GM10847 (cell line): ENCODE measurements around the gene TTC24.

ENCODE experiments used
- POLR2A ChIP-seq: IDR thresholded peaks from 2 replicates; pipeline ENCODE4 v1.6.1; 2011; ENCODE audit not compliant: insufficient read length; ENCODE audit errors: extremely low read depth

Gene TTC24

DNA sequence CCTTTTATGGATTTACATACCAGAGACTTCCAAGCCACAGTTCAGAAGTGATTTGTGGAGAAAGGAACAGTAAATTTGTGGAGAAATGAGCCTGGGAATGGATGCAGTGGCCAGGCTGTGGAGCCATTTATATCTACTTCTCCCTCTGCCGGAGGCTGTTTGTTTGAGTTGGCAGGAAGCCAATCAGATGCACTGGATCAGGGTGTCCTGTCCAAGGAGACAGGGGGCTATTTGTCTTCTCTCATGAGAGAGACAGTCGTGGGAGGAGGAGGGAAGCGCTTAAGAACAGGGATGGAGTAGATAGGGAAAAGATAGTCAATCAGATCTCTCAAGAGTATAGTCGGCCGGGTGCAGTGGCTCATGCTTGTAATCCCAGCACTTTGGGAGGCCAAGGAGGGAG lies 36.9 kb downstream of the TTC24 start:
- TF ChIP-seq POLR2A: no peak

GRCh38 chr1:156618853-156619581 lies 39.5 kb downstream of the TTC24 start, which contains the start of gene HAPLN2:
TSS of gene HAPLN2 (plus strand) at chr1:156619415. CDS start at chr1:156623491, 4,076 bp downstream.
- no peak for TF ChIP-seq POLR2A

DNA sequence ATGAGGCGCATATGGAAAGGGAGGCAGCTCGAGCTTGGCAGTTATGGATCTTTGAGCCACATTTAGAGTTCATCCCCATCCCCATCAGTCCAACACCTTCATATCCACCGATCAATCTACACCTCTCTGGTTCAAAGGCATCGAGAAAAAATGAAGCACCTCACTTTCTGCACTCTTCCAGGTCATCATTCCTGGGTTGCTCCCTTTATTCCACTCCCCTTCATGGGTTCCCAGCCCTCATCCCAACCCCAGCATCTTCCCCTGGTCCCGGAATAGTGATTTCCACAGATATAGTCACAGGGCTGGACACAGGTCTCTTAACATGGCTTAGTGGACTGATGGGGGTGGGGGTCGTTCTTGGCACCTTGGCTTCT lies 40.0 kb downstream of the TTC24 start:
- no peak for TF ChIP-seq POLR2A

- no peak for TF ChIP-seq POLR2A
Measured at GRCh38 chr1:156622581-156623297, 43.2 kb downstream of the TTC24 start.

DNA sequence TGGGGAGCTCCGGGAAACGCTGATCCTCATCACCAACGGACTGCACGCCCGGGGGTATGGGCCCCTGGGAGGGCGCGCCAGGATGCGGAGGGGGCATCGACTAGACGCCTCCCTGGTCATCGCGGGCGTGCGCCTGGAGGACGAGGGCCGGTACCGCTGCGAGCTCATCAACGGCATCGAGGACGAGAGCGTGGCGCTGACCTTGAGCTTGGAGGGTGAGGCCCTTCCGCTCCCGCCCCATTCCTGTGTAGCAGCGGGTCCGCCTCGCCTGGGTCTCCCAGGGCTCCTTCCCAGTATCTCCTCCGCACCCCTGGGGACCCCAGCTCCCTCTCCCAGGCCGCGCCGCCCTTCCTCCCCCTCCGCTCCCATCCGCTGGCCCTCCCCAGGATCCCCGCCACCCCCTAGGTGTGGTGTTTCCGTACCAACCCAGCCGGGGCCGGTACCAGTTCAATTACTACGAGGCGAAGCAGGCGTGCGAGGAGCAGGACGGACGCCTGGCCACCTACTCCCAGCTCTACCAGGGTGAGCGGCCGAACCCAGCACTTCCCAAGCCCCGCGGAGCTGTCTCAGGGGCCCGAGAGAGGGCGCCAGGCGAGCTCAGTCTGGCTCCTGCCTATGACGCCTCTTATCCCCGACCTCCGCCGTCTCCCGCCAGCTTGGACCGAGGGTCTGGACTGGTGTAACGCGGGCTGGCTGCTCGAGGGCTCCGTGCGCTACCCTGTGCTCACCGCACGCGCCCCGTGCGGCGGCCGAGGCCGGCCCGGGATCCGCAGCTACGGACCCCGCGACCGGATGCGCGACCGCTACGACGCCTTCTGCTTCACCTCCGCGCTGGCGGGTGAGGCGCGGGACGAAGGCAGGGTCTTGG lies 44.7 kb downstream of the TTC24 start:
- TF ChIP-seq POLR2A: no peak

GRCh38 chr1:156624814-156625435 lies 45.4 kb downstream of the TTC24 start:
- TF ChIP-seq POLR2A: no peak

GRCh38 chr1:156625436-156626078 lies 46.0 kb downstream of the TTC24 start:
- TF ChIP-seq POLR2A: no peak

DNA sequence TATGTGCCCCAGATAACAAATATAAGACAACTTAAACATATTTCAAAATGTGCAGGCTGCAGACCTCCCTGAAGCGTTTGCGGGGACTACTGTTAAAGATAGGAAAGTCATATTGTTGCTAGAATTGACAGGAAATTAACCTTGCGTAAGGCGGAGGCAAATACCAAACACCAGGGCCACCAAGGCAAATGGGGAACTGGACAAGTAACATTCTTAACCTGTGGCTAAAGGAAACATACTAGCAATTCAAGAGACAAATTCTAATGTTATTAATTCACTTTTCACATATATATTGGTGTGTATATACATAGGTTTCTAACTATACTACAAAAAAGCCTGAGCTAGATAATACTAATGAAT lies 46.5 kb downstream of the TTC24 start:
- TF ChIP-seq POLR2A: no peak

- no peak for TF ChIP-seq POLR2A
Measured at GRCh38 chr1:156627313-156627880, 47.9 kb downstream of the TTC24 start.

DNA sequence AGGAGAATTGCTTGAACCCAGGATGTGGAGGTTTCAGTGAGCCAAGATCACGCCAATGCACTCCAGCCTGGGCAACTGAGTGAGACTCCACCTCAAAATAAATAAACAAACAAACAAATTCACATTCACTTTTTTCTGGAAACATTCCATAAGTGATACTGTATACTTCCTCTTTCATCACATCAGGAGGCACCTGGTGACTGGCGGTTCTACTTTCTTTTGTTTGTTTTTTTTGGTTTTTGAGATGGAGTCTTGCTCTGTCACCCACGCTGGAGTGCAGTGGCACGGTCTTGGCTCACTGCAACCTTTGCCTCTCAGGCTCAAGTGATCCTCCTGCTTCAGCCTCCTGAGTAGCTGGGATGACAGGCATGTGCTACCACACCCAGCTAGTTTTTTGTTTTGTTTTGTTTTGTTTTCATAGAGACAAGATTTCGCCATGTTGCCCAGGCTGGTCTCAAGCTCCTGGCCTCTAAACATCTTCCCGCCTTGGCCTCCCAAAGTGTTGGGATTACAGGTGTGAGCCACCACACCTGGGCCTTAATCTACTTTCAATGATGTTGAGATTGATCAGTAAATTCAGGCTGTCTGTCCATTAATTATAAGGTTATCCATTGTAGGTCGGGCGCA lies 50.4 kb downstream of the TTC24 start:
- TF ChIP-seq POLR2A: no peak

DNA sequence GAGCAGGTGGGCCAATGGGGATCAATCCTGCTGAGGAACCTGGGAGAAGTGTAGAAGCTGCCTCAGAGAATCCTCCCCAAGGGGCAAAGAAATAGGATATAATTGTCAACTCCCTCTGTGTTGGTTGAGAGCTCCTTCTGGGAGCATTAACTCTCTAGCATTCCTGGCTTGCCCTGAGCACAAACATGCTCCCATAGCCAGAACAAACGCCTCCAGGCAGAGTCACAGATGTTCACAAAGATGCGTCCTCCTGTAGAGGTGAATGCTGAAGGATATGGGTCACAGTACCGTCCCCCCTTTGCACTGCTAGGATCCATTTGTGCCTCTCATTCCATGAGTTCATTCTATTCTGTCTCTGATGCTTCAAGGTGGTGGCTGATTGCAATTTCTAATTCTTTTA lies 52.8 kb downstream of the TTC24 start:
- TF ChIP-seq POLR2A: no peak
